IMR-90 (cell line): ENCODE measurements around the gene NSUN4. TPM values are rescaled to one million over a fixed set of nuclear protein-coding genes. Genes with fewer than 3 reads are reported as not detected.
"Not testable (repeated sequence)": the region's sequence is repeated elsewhere in the genome, so short reads cannot be mapped to it uniquely, and the experiment has no call there.

Source experiments
- ATAC-seq: fragments of 200-7000 bp; cut with Tn5 transposase; 2 replicates; pipeline ENCODE4 v1.9.1; 2020; ENCODE audit warnings: low read depth, mild to moderate bottlenecking, moderate library complexity
- BruUV-seq: library from RNA; stranded (reverse); fragments of 400-500 nt; replicated peaks from 2 replicates; lab custom pipeline; 2021; lab: Mats Ljungman, UMichigan
- CTCF ChIA-PET: fragments of 300-600 bp; formaldehyde crosslinking; extraction: SDS; loops from one replicate; lab custom pipeline; 2021; ENCODE audit warnings: antibody characterized with exemption; lab: Yijun Ruan, JAX
- POLR2A ChIA-PET: fragments of 300-600 bp; sonication (Branson Sonifier 250); formaldehyde crosslinking; loops from one replicate; lab custom pipeline; 2022; ENCODE audit warnings: antibody characterized with exemption; ENCODE audit not compliant: unreplicated experiment; lab: Charles Lee
- DNase-seq: peaks from one replicate; pipeline ENCODE4 v3.0.0; 2013
- H2AFZ ChIP-seq: replicated peaks from 2 replicates; pipeline ENCODE3; 2013; ENCODE audit warnings: low read length, mild to moderate bottlenecking; ENCODE audit not compliant: poor library complexity
- H2AK5ac ChIP-seq: 2 replicates; pipeline ENCODE4 v1.6.1; 2013; ENCODE audit warnings: low read depth, low read length, inconsistent platforms
- H2AK9ac ChIP-seq: replicated peaks from 2 replicates; pipeline ENCODE3; 2013; ENCODE audit warnings: mild to moderate bottlenecking, low read depth, low read length, moderate library complexity; ENCODE audit not compliant: poor library complexity
- H2BK120ac ChIP-seq: 2 replicates; pipeline ENCODE4 v1.6.1; 2013; ENCODE audit warnings: low read depth, low read length, inconsistent platforms
- H2BK15ac ChIP-seq: 3 replicates; pipeline ENCODE4 v1.6.1; 2013; ENCODE audit warnings: low read depth, low read length, inconsistent platforms
- H2BK20ac ChIP-seq: 2 replicates; pipeline ENCODE4 v1.6.1; 2013; ENCODE audit warnings: low read depth, mild to moderate bottlenecking, inconsistent platforms, low read length, moderate library complexity
- H2BK5ac ChIP-seq: 2 replicates; pipeline ENCODE4 v1.6.1; 2013; ENCODE audit warnings: mild to moderate bottlenecking, low read depth, low read length, inconsistent platforms; ENCODE audit not compliant: poor library complexity, severe bottlenecking
- H3K14ac ChIP-seq: replicated peaks from 2 replicates; pipeline ENCODE4 v1.6.1; 2013; ENCODE audit warnings: low read depth, low read length, inconsistent platforms
- H3K18ac ChIP-seq: 2 replicates; pipeline ENCODE4 v1.6.1; 2013; ENCODE audit warnings: low read depth, low read length, control low read depth
- H3K23ac ChIP-seq: 2 replicates; pipeline ENCODE4 v1.6.1; 2013; ENCODE audit warnings: low read depth, low read length, inconsistent platforms
- H3K27ac ChIP-seq: 2 replicates; pipeline ENCODE4 v1.5.1; 2013; ENCODE audit warnings: mild to moderate bottlenecking, control low read depth, low read length; ENCODE audit not compliant: insufficient read depth
- H3K27me3 ChIP-seq: 2 replicates; pipeline ENCODE4 v1.6.1; 2013; ENCODE audit warnings: low read length; ENCODE audit not compliant: control insufficient read depth, insufficient read depth
- H3K36me3 ChIP-seq: 2 replicates; pipeline ENCODE4 v1.6.1; 2013; ENCODE audit warnings: low read length, mixed read lengths; ENCODE audit not compliant: control insufficient read depth, insufficient read depth
- H3K4ac ChIP-seq: 2 replicates; pipeline ENCODE4 v1.6.1; 2013; ENCODE audit warnings: low read depth, low read length, inconsistent platforms
- H3K4me1 ChIP-seq: 2 replicates; pipeline ENCODE4 v1.6.1; 2013; ENCODE audit warnings: low read length, mixed read lengths; ENCODE audit not compliant: control insufficient read depth, insufficient read depth
- H3K4me2 ChIP-seq: 2 replicates; pipeline ENCODE4 v1.6.1; 2013; ENCODE audit warnings: low read depth, mild to moderate bottlenecking, control low read depth, low read length, moderate library complexity
- H3K4me3 ChIP-seq: 2 replicates; pipeline ENCODE4 v1.5.1; 2013; ENCODE audit warnings: low read depth, mild to moderate bottlenecking, control low read depth, low read length, moderate library complexity; ENCODE audit not compliant: insufficient read depth
- H3K56ac ChIP-seq: 2 replicates; pipeline ENCODE4 v1.6.1; 2013; ENCODE audit warnings: low read length, inconsistent platforms; ENCODE audit not compliant: insufficient read depth; ENCODE audit errors: extremely low read depth
- H3K79me1 ChIP-seq, 2 experiments: 2 replicates each; pipeline ENCODE4 v1.6.1; 2013; ENCODE audit warnings: low read length in 2 of 2, inconsistent platforms in 1 of 2, low read depth in 1 of 2
- H3K9ac ChIP-seq: 2 replicates; pipeline ENCODE4 v1.6.1; 2013; ENCODE audit warnings: low read depth, low read length, control low read depth
- H3K9me1 ChIP-seq: 2 replicates; pipeline ENCODE4 v1.6.1; 2013; ENCODE audit warnings: low read length, inconsistent platforms; ENCODE audit not compliant: insufficient read depth
- H3K9me3 ChIP-seq: 2 replicates; pipeline ENCODE4 v1.6.1; 2013; ENCODE audit warnings: low read length; ENCODE audit not compliant: control insufficient read depth, insufficient read depth
- H4K20me1 ChIP-seq: 2 replicates; pipeline ENCODE4 v1.6.1; 2013; ENCODE audit warnings: low read length, inconsistent platforms; ENCODE audit not compliant: insufficient read depth
- H4K5ac ChIP-seq: 2 replicates; pipeline ENCODE4 v1.6.1; 2013; ENCODE audit warnings: mild to moderate bottlenecking, low read depth, low read length, control low read depth
- H4K8ac ChIP-seq, 2 experiments: 2 replicates each; pipeline ENCODE4 v1.6.1; 2013; ENCODE audit warnings: low read depth in 2 of 2, low read length in 2 of 2, control low read depth in 1 of 2, inconsistent platforms in 1 of 2
- H4K91ac ChIP-seq: 2 replicates; pipeline ENCODE4 v1.6.1; 2013; ENCODE audit warnings: low read depth, low read length, inconsistent platforms; ENCODE audit not compliant: insufficient read depth
- WGBS, 2 experiments: methylation state at CpG; one replicate each; pipeline versions ENCODE4 v1.1.5 to v1.1.7; 2013; ENCODE audit warnings: missing lambda C conversion rate in 2 of 2; ENCODE audit not compliant: insufficient read length in 1 of 2; ENCODE audit errors: extremely low coverage in 2 of 2; 5-methylcytosine and 5-hydroxymethylcytosine counted together
- dilution Hi-C: fragments of 300-500 bp; cut with HindIII; formaldehyde crosslinking; loops from one replicate; pipeline ENCODE4 v1.14.3; 2018; ENCODE audit warnings: low sequenced_read_pairs; ENCODE audit not compliant: unreplicated experiment
- in situ Hi-C: fragments of 300-500 bp; cut with MboI; formaldehyde crosslinking; loops from 3 replicates; pipeline ENCODE4 v1.14.3; 2019; ENCODE audit warnings: low sequenced_read_pairs, inconsistent platforms, mixed read lengths
- intact Hi-C: fragments of 100-400 bp; cut with micrococcal nuclease; formaldehyde crosslinking; loops from 2 replicates; pipeline ENCODE4 v1.10.0; 2022
- polyA plus RNA-seq, 3 experiments: library from polyadenylated mRNA; depleted of rRNA; stranded (reverse); fragments of >200 nt; gene quantifications; 2 replicates each; pipeline ENCODE4 v1.2.3, GENCODE V29; 2012; ENCODE audit warnings: low replicate concordance in 1 of 3
- total RNA-seq: library from RNA; depleted of rRNA; stranded (reverse); fragments of >200 nt; gene quantifications from 2 replicates; pipeline ENCODE4 v1.2.3, GENCODE V29; 2012

The NSUN4 gene
- total and polyA plus RNA-seq, 2 of the 4 experiments (the other 2 are of a cell fraction), result 10.9 to 13.0 TPM

DNA sequence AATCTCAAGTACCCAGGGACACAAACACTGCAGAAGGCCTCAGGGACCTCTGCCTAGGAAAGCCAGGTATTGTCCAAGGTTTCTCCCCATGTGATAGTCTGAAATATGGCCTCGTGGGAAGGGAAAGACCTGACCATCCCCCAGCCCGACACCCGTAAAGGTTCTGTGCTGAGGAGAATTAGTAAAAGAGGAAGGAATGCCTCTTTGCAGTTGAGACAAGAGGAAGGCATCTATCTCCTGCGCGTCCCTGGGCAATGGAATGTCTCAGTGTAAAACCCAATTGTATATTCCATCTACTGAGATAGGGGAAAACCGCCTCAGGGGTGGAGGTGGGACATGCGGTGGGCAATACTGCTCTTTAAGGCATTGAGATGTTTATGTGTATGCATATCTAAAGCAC lies 10.8 kb upstream of the NSUN4 start:
- H4K91ac ChIP-seq, H3K18ac ChIP-seq, H4K8ac ChIP-seq, H3K4me1 ChIP-seq, BruUV-seq, DNase-seq, H4K5ac ChIP-seq, H3K36me3 ChIP-seq, intact Hi-C loops, H2BK120ac ChIP-seq, H3K27ac ChIP-seq, in situ Hi-C loops, H3K14ac ChIP-seq, H3K9me3 ChIP-seq, H2AK5ac ChIP-seq, ATAC-seq, H3K9me1 ChIP-seq, H3K4ac ChIP-seq, H3K4me2 ChIP-seq, H3K9ac ChIP-seq, POLR2A ChIA-PET, H3K27me3 ChIP-seq, CTCF ChIA-PET, H2BK20ac ChIP-seq, dilution Hi-C loops, H3K56ac ChIP-seq, H2AFZ ChIP-seq, H3K4me3 ChIP-seq, H2AK9ac ChIP-seq, H3K23ac ChIP-seq, H4K20me1 ChIP-seq, H2BK15ac ChIP-seq, H2BK5ac ChIP-seq, H3K79me1 ChIP-seq: not testable (repeated sequence)
- WGBS, 2 experiments, result no CpG with 5 or more reads among the region's 7 CpGs

DNA sequence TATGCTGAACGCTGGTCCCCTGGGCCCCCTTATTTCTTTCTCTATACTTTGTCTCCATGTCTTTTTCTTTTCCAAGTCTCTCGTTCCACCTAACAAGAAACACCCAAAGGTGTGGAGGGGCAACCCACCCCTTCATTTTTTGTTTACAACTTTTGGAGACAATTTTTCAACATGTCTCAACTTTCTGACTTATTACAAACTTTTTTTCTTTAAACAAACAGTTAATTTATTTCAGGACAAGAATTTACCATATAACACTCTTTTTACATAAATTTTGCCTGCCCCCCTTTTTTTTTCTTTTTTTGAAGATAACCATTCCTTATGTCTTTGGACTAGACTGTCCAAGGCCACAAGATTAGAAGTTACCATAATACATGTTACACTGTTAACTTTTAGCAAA lies 10.2 kb upstream of the NSUN4 start:
- WGBS, 2 experiments, result no CpG with 5 or more reads among the region's 2 CpGs

More for the DNA sequence above, 10.2 kb upstream of the NSUN4 start:
- BruUV-seq, H3K23ac ChIP-seq, H4K5ac ChIP-seq, H3K14ac ChIP-seq, H2BK120ac ChIP-seq, dilution Hi-C loops, ATAC-seq, H3K9me3 ChIP-seq, H4K20me1 ChIP-seq, H2AK9ac ChIP-seq, H3K9ac ChIP-seq, H2BK20ac ChIP-seq, H3K27ac ChIP-seq, H2BK15ac ChIP-seq, H3K4me1 ChIP-seq, H4K91ac ChIP-seq, H3K4me2 ChIP-seq, H2BK5ac ChIP-seq, H2AK5ac ChIP-seq, intact Hi-C loops, H3K56ac ChIP-seq, H3K79me1 ChIP-seq, DNase-seq, H3K36me3 ChIP-seq, H3K18ac ChIP-seq, H3K9me1 ChIP-seq, CTCF ChIA-PET, H2AFZ ChIP-seq, H4K8ac ChIP-seq, in situ Hi-C loops, H3K4me3 ChIP-seq, POLR2A ChIA-PET, H3K27me3 ChIP-seq, H3K4ac ChIP-seq: not testable (repeated sequence)
